RWPE1 (cell line): Measurements from ENCODE around the gene RFNG.

Experiments
- CTCF ChIA-PET: fragments of 350-600 bp; sonication (Branson Sonifier 250); formaldehyde crosslinking; extraction: SDS; loops from one replicate; lab custom pipeline; 2021; lab: Yijun Ruan, JAX
- POLR2A ChIA-PET: fragments of 400-600 bp; formaldehyde crosslinking; extraction: SDS; loops from one replicate; lab custom pipeline; 2020; ENCODE audit warnings: antibody characterized with exemption; ENCODE audit not compliant: low non-redundant PET; lab: Yijun Ruan, JAX
- DNase-seq: peaks from one replicate; pipeline ENCODE4 v3.0.0; 2012; ENCODE audit warnings: low spot score
- H3K27ac ChIP-seq: fragments of 450-650 bp; 2 replicates; pipeline ENCODE4 v1.5.1; 2017
- CTCF ChIP-seq: fragments of 450-650 bp; conservative IDR thresholded peaks from 2 replicates; pipeline ENCODE4 v1.5.1; 2017; ENCODE audit warnings: low read depth, mild to moderate bottlenecking

Gene RFNG

GRCh38 chr17:82089723-82090548, 38.3 kb upstream of the RFNG start:
- ChIA-PET POLR2A (interaction anchor here (0.9 kb wide), 1 partner anchor 15 kb away, joined by 5 read pairs; no protein-coding TSS in a partner anchor), CTCF (interaction anchor here (0.6 to 1.3 kb wide), 2 partner anchors 59 to 130 kb away, joined by 3 to 4 read pairs; no protein-coding TSS in a partner anchor)
- peak overlapping the region; percentile 96 for H3K27ac ChIP-seq
- no peak for TF ChIP-seq CTCF
- DNase-seq, result no peak

- ChIA-PET POLR2A (no interaction called here), CTCF (interaction anchor here (0.6 kb wide), 1 partner anchor 130 kb away, joined by 4 read pairs; no protein-coding TSS in a partner anchor)
- H3K27ac ChIP-seq, result peak overlapping the region; percentile 96
- DNase-seq, result no peak
- no peak for TF ChIP-seq CTCF
These were observed 37.5 kb upstream of the RFNG start for GRCh38 chr17:82088838-82089722.

GRCh38 chr17:82087961-82088837, 36.6 kb upstream of the RFNG start:
- CTCF ChIA-PET, result interaction anchor here (1.4 kb wide), 1 partner anchor 58 kb away, joined by 3 read pairs; no protein-coding TSS in a partner anchor
- H3K27ac ChIP-seq, result peak overlapping the region; percentile 96
- POLR2A ChIA-PET, result no interaction called here
- no peak for TF ChIP-seq CTCF
- no peak for DNase-seq

GRCh38 chr17:82086941-82087906, 35.6 kb upstream of the RFNG start:
- no peak for DNase-seq
- H3K27ac ChIP-seq, result peak overlapping the region; percentile 96
- ChIA-PET POLR2A (no interaction called here), CTCF (interaction anchor here (0.6 to 1.4 kb wide), 2 partner anchors 57 to 265 kb away, joined by 3 read pairs; no protein-coding TSS in a partner anchor)
- no peak for TF ChIP-seq CTCF

- POLR2A ChIA-PET, result no interaction called here
- H3K27ac ChIP-seq, result peak overlapping the region; percentile 96
- no peak for DNase-seq
- CTCF ChIA-PET, result interaction anchor here (0.6 kb wide), 1 partner anchor 267 kb away, joined by 3 read pairs; no protein-coding TSS in a partner anchor
- TF ChIP-seq CTCF, result no peak
These were observed 34.5 kb upstream of the RFNG start for GRCh38 chr17:82085931-82086764.
